ENCODE results near the gene TUFM. TPM values are rescaled to one million over a fixed set of nuclear protein-coding genes. Genes with fewer than 3 reads are reported as not detected.
"Not testable (repeated sequence)": the region's sequence is repeated elsewhere in the genome, so short reads cannot be mapped to it uniquely, and the experiment has no call there.

TUFM gene
- 184 TPM for polyA plus RNA-seq (2013, experiment 1 of 2; ENCODE audit: insufficient read length)
- 188 TPM for polyA plus RNA-seq (2013, experiment 2 of 2; ENCODE audit: insufficient read length)

GRCh38 chr16:28846080-28846932 lies at the start of gene TUFM:
TUFM (minus strand) TSS chr16:28846348; CDS start chr16:28846269, 79 bp downstream.
- DNase-seq = peak; percentile 99

- no peak for DNase-seq
These were observed 49.5 kb upstream of the TUFM start for GRCh38 chr16:28895609-28896008.

GRCh38 chr16:28893291-28893690 lies 47.1 kb upstream of the TUFM start:
- DNase-seq = no peak

- no peak for DNase-seq
These were observed 46.1 kb upstream of the TUFM start for GRCh38 chr16:28891964-28892890.

- not testable (repeated sequence) for DNase-seq
These were observed 44.2 kb upstream of the TUFM start for GRCh38 chr16:28890355-28890754.

GRCh38 chr16:28886945-28887344 lies 40.8 kb upstream of the TUFM start:
- no peak for DNase-seq

GRCh38 chr16:28884045-28884444 lies 37.9 kb upstream of the TUFM start:
- no peak for DNase-seq

GRCh38 chr16:28883221-28883996 lies 37.3 kb upstream of the TUFM start:
- DNase-seq = no peak

- DNase-seq = no peak
These were observed 36.5 kb upstream of the TUFM start for GRCh38 chr16:28882551-28883160.

GRCh38 chr16:28881565-28881964 lies 35.4 kb upstream of the TUFM start:
- DNase-seq = not testable (repeated sequence)

- no peak for DNase-seq
These were observed 34.8 kb upstream of the TUFM start for GRCh38 chr16:28880955-28881354.

GRCh38 chr16:28880589-28880915 lies 34.4 kb upstream of the TUFM start:
- DNase-seq = no peak

- peak; percentile 84 for DNase-seq
These were observed 33.9 kb upstream of the TUFM start for GRCh38 chr16:28879841-28880588.

- DNase-seq = no peak
These were observed 33.2 kb upstream of the TUFM start for GRCh38 chr16:28879261-28879840.

GRCh38 chr16:28878083-28878926 lies 32.2 kb upstream of the TUFM start, which contains the start of gene ATP2A1:
ATP2A1 (plus strand) TSS chr16:28878488; CDS start chr16:28878672, 184 bp downstream.
- DNase-seq = no peak

- no peak for DNase-seq
These were observed 31.5 kb upstream of the TUFM start for GRCh38 chr16:28877655-28878000.

- no peak for DNase-seq
These were observed 31.0 kb upstream of the TUFM start for GRCh38 chr16:28876973-28877654.

- no peak for DNase-seq
These were observed 30.0 kb upstream of the TUFM start for GRCh38 chr16:28876019-28876659.

Measured in fibroblast of skin of abdomen (primary cell).